ENCODE results near the gene EPHB1. TPM values are rescaled to one million over a fixed set of nuclear protein-coding genes. Genes with fewer than 3 reads are reported as not detected.

EPHB1 gene
- polyA plus RNA-seq, 1 donor from 2014 or later, result 18.7 TPM

GRCh38 chr3:135301670-135302069 is 506.6 kb downstream of the EPHB1 start:
- Histone ChIP-seq H3K27ac (ENCODE audit: low read length) (no peak overlapping the region), H3K4me2 (ENCODE audit: low read length) (no peak overlapping the region), H3K9ac (ENCODE audit: low read length) (no peak overlapping the region), H3K9me3 (ENCODE audit: low read length) (no peaks in the 10 kb centered on the region), H2AFZ (ENCODE audit: low read depth, low read length) (no peak overlapping the region), H3K79me2 (replicated peaks; ENCODE audit: insufficient read depth, low read length) (no peaks in the 10 kb centered on the region), H3K9me2 (ENCODE audit: insufficient read depth, low read length) (no peaks in the 10 kb centered on the region), H3K27me3 (ENCODE audit: insufficient read depth, low read depth, low read length) (no peaks in the 10 kb centered on the region), H3K36me3 (ENCODE audit: insufficient read depth, low read length) (no peaks in the 10 kb centered on the region), H3K4me3 (ENCODE audit: low read length) (no peak overlapping the region), H3F3A (ENCODE audit: insufficient read depth, low read length, poor library complexity, severe bottlenecking) (no peaks in the 10 kb centered on the region), H4K20me1 (ENCODE audit: insufficient read depth) (no peaks in the 10 kb centered on the region)
- TF ChIP-seq POLR2AphosphoS5 (IDR thresholded peaks at IDR 0.05) (no peak), EZH2 (IDR thresholded peaks at IDR 0.05; ENCODE audit: borderline replicate concordance, insufficient read depth, low read length, poor library complexity, severe bottlenecking) (no peak)

- Histone ChIP-seq H3K4me2 (ENCODE audit: low read length) (no peak overlapping the region), H3K36me3 (ENCODE audit: insufficient read depth, low read length) (no peaks in the 10 kb centered on the region), H2AFZ (ENCODE audit: low read depth, low read length) (no peak overlapping the region), H3F3A (ENCODE audit: insufficient read depth, low read length, poor library complexity, severe bottlenecking) (no peaks in the 10 kb centered on the region), H3K9me2 (ENCODE audit: insufficient read depth, low read length) (no peaks in the 10 kb centered on the region), H3K4me3 (ENCODE audit: low read length) (no peak overlapping the region), H3K9ac (ENCODE audit: low read length) (no peak overlapping the region), H4K20me1 (ENCODE audit: insufficient read depth) (no peaks in the 10 kb centered on the region), H3K9me3 (ENCODE audit: low read length) (no peaks in the 10 kb centered on the region), H3K79me2 (replicated peaks; ENCODE audit: insufficient read depth, low read length) (no peaks in the 10 kb centered on the region), H3K27me3 (ENCODE audit: insufficient read depth, low read depth, low read length) (no peaks in the 10 kb centered on the region), H3K27ac (ENCODE audit: low read length) (no peak overlapping the region)
- TF ChIP-seq MXI1 (conservative IDR thresholded peaks at IDR 0.05; ENCODE audit: poor library complexity, severe bottlenecking) (no peak), POLR2AphosphoS5 (IDR thresholded peaks at IDR 0.05) (no peak)
Measured at GRCh38 chr3:135304378-135304777, 509.3 kb downstream of the EPHB1 start.

Small RNA genes within 50 kb of the gene (small RNA-seq; reads per million reads assigned to genes)
- gene RNA5SP141, result 0.36 to 0.73 (median 0.58) reads per million in 3 experiments
- 0 reads per million in 3 experiments for gene RNU6-1174P

Other genes starting within 250 kb of the EPHB1 start
- 1.7 TPM in 2 replicates for gene KY, start 144.2 kb upstream of the EPHB1 start, polyA plus RNA-seq